ENCODE results near the gene RAB2B.

GRCh38 chr14:21520767-21521166 lies 44.0 kb upstream of the RAB2B start:
- no peak for TF ChIP-seq POLR2A (IDR thresholded peaks at IDR 0.05)
- no peak for TF ChIP-seq CTCF (IDR thresholded peaks at IDR 0.05)
